ENCODE results near the gene SSTR5. TPM values are rescaled to one million over a fixed set of nuclear protein-coding genes. Genes with fewer than 3 reads are reported as not detected.

The SSTR5 gene
- total RNA-seq, 1 experiment from 2014 or later: not detected

GRCh38 chr16:1088295-1089170 is 16.0 kb downstream of the SSTR5 start:
- peaks cover 98% of the 10 kb centered on the region for H3K27me3 Mint-ChIP-seq (ENCODE audit: unreplicated experiment)
- intact Hi-C loops (cut with micrococcal nuclease; ENCODE audit: unreplicated experiment): no loop called here

GRCh38 chr16:1089439-1089821 is 16.9 kb downstream of the SSTR5 start:
- BruUV-seq (replicated peaks): no TSS peak

More at GRCh38 chr16:1088295-1089170, 16.0 kb downstream of the SSTR5 start:
- Mint-ChIP-seq H3K36me3 (ENCODE audit: insufficient read depth, unreplicated experiment) (peaks cover 9% of the 10 kb centered on the region), H3K4me3 (ENCODE audit: low read depth, unreplicated experiment) (no peak overlapping the region), H3K27ac (ENCODE audit: unreplicated experiment) (no peak overlapping the region), H3K4me1 (ENCODE audit: low read depth, unreplicated experiment) (no peaks in the 10 kb centered on the region), H3K9me3 (ENCODE audit: low read depth, unreplicated experiment) (peaks cover 10% of the 10 kb centered on the region)
- CTCF ChIA-PET: no interaction called here
- DNase-seq: no peak
- no TSS peak for BruUV-seq (replicated peaks)
- TF ChIP-seq CTCF (IDR thresholded peaks at IDR 0.05; ENCODE audit: unreplicated experiment): no peak

GRCh38 chr16:1089822-1090619 is 17.5 kb downstream of the SSTR5 start:
- TF ChIP-seq CTCF (IDR thresholded peaks at IDR 0.05; ENCODE audit: unreplicated experiment): no peak
- peak; percentile 73 for DNase-seq
- intact Hi-C loops (cut with micrococcal nuclease; ENCODE audit: unreplicated experiment): no loop called here
- CTCF ChIA-PET: no interaction called here
- Mint-ChIP-seq H3K36me3 (ENCODE audit: insufficient read depth, unreplicated experiment) (peaks cover 10% of the 10 kb centered on the region), H3K4me1 (ENCODE audit: low read depth, unreplicated experiment) (no peaks in the 10 kb centered on the region), H3K4me3 (ENCODE audit: low read depth, unreplicated experiment) (peak overlapping the region; percentile 28), H3K27me3 (ENCODE audit: unreplicated experiment) (peaks cover 90% of the 10 kb centered on the region), H3K27ac (ENCODE audit: unreplicated experiment) (no peak overlapping the region), H3K9me3 (ENCODE audit: low read depth, unreplicated experiment) (peaks cover 10% of the 10 kb centered on the region)
- BruUV-seq (replicated peaks): no TSS peak

More at GRCh38 chr16:1089439-1089821, 16.9 kb downstream of the SSTR5 start:
- intact Hi-C loops (cut with micrococcal nuclease; ENCODE audit: unreplicated experiment): no loop called here
- peaks cover 10% of the 10 kb centered on the region for H3K36me3 Mint-ChIP-seq (ENCODE audit: insufficient read depth, unreplicated experiment)
- peaks cover 10% of the 10 kb centered on the region for H3K9me3 Mint-ChIP-seq (ENCODE audit: low read depth, unreplicated experiment)
- H3K27me3 Mint-ChIP-seq (ENCODE audit: unreplicated experiment): peaks cover 96% of the 10 kb centered on the region
- TF ChIP-seq CTCF (IDR thresholded peaks at IDR 0.05; ENCODE audit: unreplicated experiment): no peak
- CTCF ChIA-PET: no interaction called here
- DNase-seq: no peak
- no peak overlapping the region for H3K4me3 Mint-ChIP-seq (ENCODE audit: low read depth, unreplicated experiment)
- no peak overlapping the region for H3K27ac Mint-ChIP-seq (ENCODE audit: unreplicated experiment)
- H3K4me1 Mint-ChIP-seq (ENCODE audit: low read depth, unreplicated experiment): no peaks in the 10 kb centered on the region

- no peak for DNase-seq
- H3K36me3 Mint-ChIP-seq (ENCODE audit: insufficient read depth, unreplicated experiment): peaks cover 10% of the 10 kb centered on the region
- H3K4me3 Mint-ChIP-seq (ENCODE audit: low read depth, unreplicated experiment): no peak overlapping the region
- peaks cover 2% of the 10 kb centered on the region for H3K9me3 Mint-ChIP-seq (ENCODE audit: low read depth, unreplicated experiment)
- peaks cover 86% of the 10 kb centered on the region for H3K27me3 Mint-ChIP-seq (ENCODE audit: unreplicated experiment)
- intact Hi-C loops (cut with micrococcal nuclease; ENCODE audit: unreplicated experiment): no loop called here
- BruUV-seq (replicated peaks): no TSS peak
- no peaks in the 10 kb centered on the region for H3K4me1 Mint-ChIP-seq (ENCODE audit: low read depth, unreplicated experiment)
- no peak for TF ChIP-seq CTCF (IDR thresholded peaks at IDR 0.05; ENCODE audit: unreplicated experiment)
- no peak overlapping the region for H3K27ac Mint-ChIP-seq (ENCODE audit: unreplicated experiment)
- CTCF ChIA-PET: no interaction called here
Observed at GRCh38 chr16:1090620-1091587, 18.4 kb downstream of the SSTR5 start.
